Measurements from ENCODE around the gene TBC1D22A.

Gene TBC1D22A

DNA sequence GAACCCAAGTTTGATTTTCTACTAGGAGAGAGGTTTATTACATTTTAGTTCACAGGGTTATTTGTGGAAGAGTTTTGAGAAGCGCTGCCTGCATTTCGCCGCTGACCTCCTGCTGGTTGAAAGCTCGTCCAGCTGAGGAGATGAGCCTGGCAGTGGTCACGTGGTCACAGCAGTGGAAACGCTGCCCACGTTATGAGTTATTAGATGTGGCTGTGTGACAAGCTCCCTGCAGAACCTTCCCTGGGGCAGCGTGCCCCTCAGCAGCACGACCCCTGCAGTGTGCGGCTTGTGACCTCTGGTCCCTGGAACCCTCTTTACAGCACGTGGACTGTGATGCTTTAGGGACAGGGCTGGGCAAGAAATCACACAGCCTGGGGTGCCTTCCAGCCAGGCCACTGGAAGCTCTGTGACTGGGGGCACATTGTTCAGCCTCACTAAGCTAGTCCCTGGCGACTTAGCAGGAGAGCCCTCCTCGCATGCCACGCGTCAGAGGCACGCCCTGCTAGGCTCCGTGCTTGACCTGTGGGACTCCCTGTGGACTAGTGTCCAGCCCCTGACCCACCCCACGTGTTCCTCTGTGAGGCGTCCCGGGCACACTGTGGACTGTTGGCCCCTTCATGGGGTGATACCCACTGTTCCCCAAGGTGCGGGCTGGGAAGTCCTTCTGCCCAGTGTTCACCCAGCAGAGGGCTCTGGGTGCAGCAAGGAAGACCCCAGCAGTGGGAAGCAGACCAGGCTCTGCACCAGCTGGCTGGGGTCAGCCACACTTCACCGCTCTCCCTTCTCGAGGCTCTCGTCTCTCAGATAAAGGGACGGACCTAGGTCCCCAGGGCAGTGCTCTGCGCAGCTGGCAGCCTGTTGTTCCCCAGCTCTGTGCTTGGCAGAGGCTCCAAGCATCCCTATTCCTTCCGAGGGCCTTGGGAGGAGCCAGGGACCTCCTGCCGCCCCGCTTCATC, 349.5 kb downstream of the TBC1D22A start:
- TF ChIP-seq, protein P1, sequence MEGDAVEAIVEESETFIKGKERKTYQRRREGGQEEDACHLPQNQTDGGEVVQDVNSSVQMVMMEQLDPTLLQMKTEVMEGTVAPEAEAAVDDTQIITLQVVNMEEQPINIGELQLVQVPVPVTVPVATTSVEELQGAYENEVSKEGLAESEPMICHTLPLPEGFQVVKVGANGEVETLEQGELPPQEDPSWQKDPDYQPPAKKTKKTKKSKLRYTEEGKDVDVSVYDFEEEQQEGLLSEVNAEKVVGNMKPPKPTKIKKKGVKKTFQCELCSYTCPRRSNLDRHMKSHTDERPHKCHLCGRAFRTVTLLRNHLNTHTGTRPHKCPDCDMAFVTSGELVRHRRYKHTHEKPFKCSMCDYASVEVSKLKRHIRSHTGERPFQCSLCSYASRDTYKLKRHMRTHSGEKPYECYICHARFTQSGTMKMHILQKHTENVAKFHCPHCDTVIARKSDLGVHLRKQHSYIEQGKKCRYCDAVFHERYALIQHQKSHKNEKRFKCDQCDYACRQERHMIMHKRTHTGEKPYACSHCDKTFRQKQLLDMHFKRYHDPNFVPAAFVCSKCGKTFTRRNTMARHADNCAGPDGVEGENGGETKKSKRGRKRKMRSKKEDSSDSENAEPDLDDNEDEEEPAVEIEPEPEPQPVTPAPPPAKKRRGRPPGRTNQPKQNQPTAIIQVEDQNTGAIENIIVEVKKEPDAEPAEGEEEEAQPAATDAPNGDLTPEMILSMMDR (IDR thresholded peaks at IDR 0.05), result no peak

DNA sequence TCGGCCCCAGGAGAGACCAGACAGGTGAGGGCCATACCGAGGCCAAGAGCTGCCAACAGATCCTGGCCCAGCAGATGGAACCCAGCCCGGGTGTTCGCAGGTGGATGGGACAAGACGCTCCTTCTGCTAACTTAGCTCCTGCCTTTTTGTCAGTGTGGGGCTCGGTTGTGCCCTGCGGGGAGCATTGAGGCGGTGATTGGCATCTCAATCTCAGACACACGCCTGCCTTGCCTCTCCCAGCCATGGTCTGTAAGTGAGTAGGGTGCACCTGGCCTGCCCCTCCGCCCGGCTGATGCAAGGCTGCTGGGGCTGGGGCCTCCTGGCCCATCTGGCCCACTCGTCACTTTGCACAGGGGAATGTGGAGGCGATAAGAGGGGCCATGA, 350.1 kb downstream of the TBC1D22A start:
- TF ChIP-seq, protein P1 (IDR thresholded peaks at IDR 0.05), result no peak

DNA sequence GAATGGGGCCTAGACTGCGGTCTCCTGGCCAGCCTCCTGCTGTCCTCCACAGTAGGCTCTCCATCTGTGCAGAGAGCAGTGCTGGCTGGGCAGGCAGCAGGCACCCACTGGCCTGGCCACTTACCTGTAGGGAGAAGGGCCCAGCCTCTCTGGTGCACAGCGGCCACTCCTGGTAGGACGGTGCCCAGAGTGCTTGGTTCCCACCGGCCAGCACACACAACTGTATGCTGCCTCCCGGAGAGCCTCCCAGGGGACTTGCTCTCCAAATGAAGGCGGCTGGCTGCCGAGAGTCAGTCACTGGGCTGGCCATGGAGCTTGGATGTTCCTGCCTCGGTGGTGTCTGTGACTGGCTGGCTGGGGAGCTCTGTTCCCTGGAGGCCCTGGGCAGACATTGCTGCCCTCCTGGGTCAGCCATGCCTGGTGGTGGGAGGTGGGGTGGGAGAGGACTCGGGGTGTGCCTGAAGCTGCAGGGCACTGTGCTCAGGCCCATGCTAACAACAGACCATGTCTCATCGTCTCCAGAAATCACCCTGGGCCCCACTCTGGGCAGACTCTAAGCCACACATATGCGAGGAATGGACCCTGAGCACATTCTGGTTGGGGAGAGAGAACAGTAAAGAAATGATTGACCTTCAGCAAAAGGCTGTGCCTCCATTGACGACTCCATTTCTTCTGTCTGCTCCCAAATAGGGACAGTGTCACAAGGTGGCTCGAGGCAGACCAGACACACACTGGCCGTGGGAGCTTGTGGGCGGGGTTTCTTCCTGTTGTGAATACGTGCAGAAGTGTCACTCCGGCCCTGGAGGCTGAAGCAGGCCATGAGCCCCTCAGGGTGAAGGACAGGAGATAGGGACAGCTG, 350.8 kb downstream of the TBC1D22A start:
- TF ChIP-seq, protein P1 (IDR thresholded peaks at IDR 0.05), result no peak

DNA sequence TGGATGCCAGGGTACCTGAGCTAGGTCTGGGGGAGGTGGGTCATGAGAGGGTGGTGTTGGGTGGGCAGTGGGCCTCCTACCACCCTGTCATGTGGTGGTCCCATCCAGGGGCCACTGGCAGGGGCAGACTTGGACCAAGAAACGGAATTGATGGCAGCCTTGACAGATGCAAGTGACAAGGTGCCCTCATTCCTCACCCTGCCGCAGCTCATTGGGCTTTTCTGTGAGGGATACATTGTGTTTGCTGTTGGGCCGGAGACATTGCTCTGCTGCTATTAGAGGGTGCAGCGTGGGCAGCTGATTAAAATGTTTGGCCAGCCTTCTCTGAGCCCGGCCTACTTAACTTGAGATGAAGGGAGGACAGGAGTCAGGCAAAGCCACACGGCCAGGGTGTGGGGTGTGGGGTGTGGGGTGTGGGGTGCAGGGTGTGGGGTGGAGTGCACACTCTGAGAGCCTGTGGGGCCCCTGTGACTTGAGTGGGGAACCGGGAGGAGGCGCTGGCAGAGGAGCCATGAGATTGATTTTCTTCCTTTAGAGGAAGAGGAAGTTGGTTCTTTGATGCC, 351.5 kb downstream of the TBC1D22A start:
- TF ChIP-seq, protein P1 (IDR thresholded peaks at IDR 0.05), result no peak

DNA sequence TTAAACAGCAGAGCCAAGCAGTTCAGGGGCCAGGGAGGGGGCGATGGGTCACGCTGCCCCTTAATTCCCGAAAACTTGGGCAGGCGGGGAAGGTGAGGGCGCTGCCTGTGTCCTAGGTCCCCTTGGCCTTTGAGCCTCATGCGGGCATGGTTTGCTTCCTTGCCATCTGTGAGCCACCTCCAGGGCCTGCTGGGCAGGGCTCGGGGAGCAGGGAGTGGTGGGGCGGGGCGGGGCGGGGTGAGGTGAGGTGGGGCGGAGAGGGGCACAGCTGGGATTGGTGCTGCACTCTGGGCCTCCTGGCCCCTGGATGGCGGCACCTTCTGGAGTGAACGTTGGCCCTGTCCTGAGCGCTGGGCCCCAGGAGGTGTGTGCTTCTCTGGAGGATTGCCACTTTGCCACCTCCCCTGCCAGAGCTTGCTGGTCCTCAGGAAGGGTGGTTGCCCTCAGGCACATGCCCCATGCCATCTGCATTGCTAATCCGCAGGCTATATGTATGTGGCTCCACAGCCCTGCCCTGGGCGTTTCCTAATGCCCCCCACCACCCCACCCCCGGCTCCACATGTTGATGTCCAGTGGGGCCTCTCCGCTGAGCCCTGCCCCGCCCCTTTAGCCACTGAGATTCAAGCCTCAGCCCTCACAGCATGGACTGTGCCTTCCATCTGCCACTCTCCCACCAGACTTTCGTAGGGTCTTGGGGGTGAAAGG, 352.5 kb downstream of the TBC1D22A start:
- TF ChIP-seq, protein P1 (IDR thresholded peaks at IDR 0.05), result no peak

DNA sequence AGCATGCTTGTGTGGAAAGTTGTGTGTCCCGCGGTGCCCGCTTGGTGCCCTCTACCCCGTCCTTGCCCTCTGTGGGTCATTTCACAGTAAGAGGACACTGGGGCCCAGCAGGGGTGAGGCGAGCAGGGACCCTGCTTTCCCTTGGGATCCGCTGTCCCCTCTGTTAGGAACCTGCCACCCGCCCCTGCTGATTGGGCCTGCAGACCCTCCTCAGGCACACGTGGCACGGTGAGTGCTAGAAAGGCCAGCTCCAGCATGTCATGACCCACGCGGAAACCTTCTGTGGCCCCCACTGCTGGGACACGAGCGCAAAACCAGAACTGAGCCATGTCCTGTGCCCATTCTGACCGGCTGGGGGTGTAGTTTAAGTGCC, 353.1 kb downstream of the TBC1D22A start:
- TF ChIP-seq, protein P1 (IDR thresholded peaks at IDR 0.05), result no peak

DNA sequence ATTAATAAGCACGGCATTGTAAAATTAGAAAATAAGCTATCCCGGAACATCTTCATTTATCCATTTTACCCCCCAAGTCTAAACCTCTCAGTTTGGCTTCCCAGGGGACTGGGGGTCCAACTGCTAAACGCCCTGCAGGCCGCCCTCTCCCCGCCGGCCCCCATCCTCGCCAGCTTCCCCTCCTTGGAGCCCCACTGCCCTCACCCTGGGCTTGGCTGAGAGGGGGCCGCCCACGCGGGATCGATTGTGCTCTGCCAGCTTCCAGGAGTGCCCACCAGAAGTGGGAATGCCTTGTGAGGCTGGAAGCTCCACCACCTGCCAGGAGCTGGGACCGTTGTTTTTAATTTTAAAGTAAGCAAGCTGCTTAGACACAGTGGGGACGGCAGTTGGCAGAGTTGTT, 353.5 kb downstream of the TBC1D22A start:
- TF ChIP-seq, protein P1 (IDR thresholded peaks at IDR 0.05), result no peak
